GM23338 (cell line): ENCODE data around the gene PITX1. TPM values are rescaled to one million over a fixed set of nuclear protein-coding genes. Genes with fewer than 3 reads are reported as not detected.

Source experiments
- ATAC-seq: fragments of 200-7000 bp; cut with Tn5 transposase; 3 replicates; pipeline ENCODE4 v1.9.1; 2020
- DNase-seq: peaks from one replicate; pipeline ENCODE4 v3.0.0-alpha.2; 2015; ENCODE audit warnings: low spot score
- H2AFZ ChIP-seq: fragments of 200-600 bp; sonication (generic); 2 replicates; pipeline ENCODE4 v1.8.0; 2016; ENCODE audit warnings: antibody characterized with exemption, mild to moderate bottlenecking, moderate library complexity
- H3F3A ChIP-seq: fragments of 200-600 bp; sonication (generic); replicated peaks from 2 replicates; pipeline ENCODE4 v1.8.0; 2017; ENCODE audit warnings: antibody characterized with exemption, mixed run types, low read depth
- H3K27ac ChIP-seq: fragments of 200-600 bp; sonication (generic); 2 replicates; pipeline ENCODE4 v1.6.1; 2016; ENCODE audit warnings: low read depth
- H3K27me3 ChIP-seq: fragments of 200-600 bp; sonication (generic); 2 replicates; pipeline ENCODE4 v1.8.0; 2016; ENCODE audit warnings: mild to moderate bottlenecking, mixed run types, moderate library complexity; ENCODE audit not compliant: insufficient read depth
- H3K36me3 ChIP-seq: fragments of 200-600 bp; sonication (generic); 2 replicates; pipeline ENCODE4 v1.8.0; 2016; ENCODE audit warnings: mild to moderate bottlenecking; ENCODE audit not compliant: insufficient read depth
- H3K4me1 ChIP-seq: fragments of 200-600 bp; sonication (generic); 2 replicates; pipeline ENCODE4 v1.8.0; 2016; ENCODE audit warnings: mild to moderate bottlenecking, moderate library complexity; ENCODE audit not compliant: insufficient read depth
- H3K4me2 ChIP-seq: fragments of 200-600 bp; sonication (generic); 2 replicates; pipeline ENCODE4 v1.7.1; 2017; ENCODE audit warnings: mixed run types
- H3K4me3 ChIP-seq: fragments of 200-600 bp; sonication (generic); 2 replicates; pipeline ENCODE4 v1.6.1; 2016; ENCODE audit warnings: mixed run types
- H3K79me2 ChIP-seq: fragments of 200-600 bp; sonication (generic); replicated peaks from 2 replicates; pipeline ENCODE4 v1.8.0; 2017; ENCODE audit warnings: mild to moderate bottlenecking; ENCODE audit not compliant: insufficient read depth
- H3K9me2 ChIP-seq: fragments of 200-600 bp; sonication (generic); 2 replicates; pipeline ENCODE4 v1.8.0; 2017; ENCODE audit not compliant: insufficient read depth
- H4K20me1 ChIP-seq: fragments of 200-600 bp; sonication (generic); replicated peaks from 2 replicates; pipeline ENCODE4 v1.8.0; 2017; ENCODE audit warnings: mild to moderate bottlenecking; ENCODE audit not compliant: insufficient read depth
- H3K27ac Mint-ChIP-seq: 2 replicates; pipeline ENCODE4 v1.8.0; 2020; ENCODE audit warnings: inconsistent platforms, mild to moderate bottlenecking, moderate library complexity, mixed read lengths
- H3K27me3 Mint-ChIP-seq: 3 replicates; pipeline ENCODE4 v1.8.0; 2022; ENCODE audit warnings: low read depth, mild to moderate bottlenecking, moderate library complexity, mixed read lengths, inconsistent platforms; ENCODE audit not compliant: insufficient read depth, poor library complexity
- H3K36me3 Mint-ChIP-seq: 3 replicates; pipeline ENCODE4 v1.8.0; 2021; ENCODE audit warnings: low read depth, mild to moderate bottlenecking, inconsistent platforms, moderate library complexity, mixed read lengths
- H3K4me1 Mint-ChIP-seq: 3 replicates; pipeline ENCODE4 v1.8.0; 2020; ENCODE audit warnings: mild to moderate bottlenecking, inconsistent platforms, mixed read lengths
- H3K4me3 Mint-ChIP-seq: 3 replicates; pipeline ENCODE4 v1.8.0; 2021; ENCODE audit warnings: moderate library complexity, mild to moderate bottlenecking, inconsistent platforms, mixed read lengths
- H3K9me3 Mint-ChIP-seq: 3 replicates; pipeline ENCODE4 v1.8.0; 2020; ENCODE audit warnings: moderate library complexity, mild to moderate bottlenecking, inconsistent platforms, mixed read lengths
- CTCF ChIP-seq, 2 experiments: fragments of 200-600 bp in 1 of 2; sonication (generic) in 1 of 2; conservative IDR thresholded peaks; 2 replicates each; pipeline versions ENCODE4 v1.5.1 to v1.6.1; 2016 to 2017; ENCODE audit warnings: antibody characterized with exemption in 2 of 2, low read depth in 2 of 2, mild to moderate bottlenecking in 2 of 2, moderate library complexity in 1 of 2
- ETS1 ChIP-seq: IDR thresholded peaks from 2 replicates; pipeline ENCODE4 v1.6.1; 2016; ENCODE audit warnings: antibody characterized with exemption
- EZH2 ChIP-seq: fragments of 200-600 bp; sonication (generic); IDR thresholded peaks from one replicate; pipeline ENCODE4 v1.8.0; 2017; ENCODE audit warnings: antibody characterized with exemption, mild to moderate bottlenecking, low read depth; ENCODE audit not compliant: unreplicated experiment
- NANOG ChIP-seq: IDR thresholded peaks from 2 replicates; pipeline ENCODE4 v1.6.1; 2016; ENCODE audit warnings: antibody characterized with exemption, borderline replicate concordance
- REST ChIP-seq: IDR thresholded peaks from one replicate; pipeline ENCODE4 v1.6.1; 2018; ENCODE audit warnings: antibody characterized with exemption; ENCODE audit not compliant: unreplicated experiment
- ZNF114 ChIP-seq: fragments of 250-450 bp; sonication (Bioruptor Pico); IDR thresholded peaks from 2 replicates; pipeline ENCODE4 v1.5.0; 2020; ENCODE audit warnings: mild to moderate bottlenecking, moderate library complexity
- ZNF331 ChIP-seq: fragments of 250-450 bp; sonication (Bioruptor Pico); IDR thresholded peaks from 2 replicates; pipeline ENCODE4 v1.5.0; 2020; ENCODE audit warnings: low read depth, mild to moderate bottlenecking, moderate library complexity
- ZNF462 ChIP-seq: fragments of 250-450 bp; sonication (Bioruptor Pico); IDR thresholded peaks from 2 replicates; pipeline ENCODE4 v1.5.0; 2020; ENCODE audit warnings: mild to moderate bottlenecking, moderate library complexity
- polyA plus RNA-seq: library from polyadenylated mRNA; unstranded; fragments of >200 nt; fragmentation: Nextera tagmentation; extraction: Ambion mirVana; gene quantifications from 2 replicates; pipeline ENCODE4 v1.2.1, GENCODE V29; 2016
- total RNA-seq: library from RNA; depleted of rRNA; stranded (reverse); fragments of >200 nt; shearing (Covaris generic); gene quantifications from 2 replicates; pipeline ENCODE4 v1.2.3, GENCODE V29; 2014

PITX1 gene
- total and polyA plus RNA-seq, 2 experiments from 2014 or later, result not detected

GRCh38 chr5:135052511-135053145 is 18.6 kb upstream of the PITX1 start:
- Histone ChIP-seq H3K4me2 (no peak overlapping the region), H3K79me2 (no peaks in the 10 kb centered on the region), H4K20me1 (peaks cover 7% of the 10 kb centered on the region; the same call in 1 of the 2 replicates), H2AFZ (no peak overlapping the region), H3K27ac (no peak overlapping the region), H3K27me3 (peaks cover 54% of the 10 kb centered on the region), H3F3A (no peaks in the 10 kb centered on the region), H3K4me3 (no peak overlapping the region), H3K36me3 (no peaks in the 10 kb centered on the region), H3K9me2 (no peaks in the 10 kb centered on the region), H3K4me1 (no peaks in the 10 kb centered on the region)
- Mint-ChIP-seq H3K36me3 (no peaks in the 10 kb centered on the region), H3K27ac (no peak overlapping the region), H3K9me3 (no peaks in the 10 kb centered on the region; the same call in 2 of the 3 replicates), H3K27me3 (peaks cover 53% of the 10 kb centered on the region), H3K4me3 (no peak overlapping the region), H3K4me1 (peaks cover 14% of the 10 kb centered on the region)
- DNase-seq, result no peak
- TF ChIP-seq CTCF (conservative IDR thresholded peaks at IDR 0.05; ENCODE audit: low read depth in 2 of 2) (no peak), NANOG (no peak), EZH2 (no peak), ZNF114 (CRISPR knock-in tag) (no peak), ZNF331 (CRISPR knock-in tag) (no peak), REST (no peak), ZNF462 (CRISPR knock-in tag) (no peak), ETS1 (no peak)
- no peak for ATAC-seq
